ENCODE data around the gene NAXD.
"Not testable (repeated sequence)": the region's sequence is repeated elsewhere in the genome, so short reads cannot be mapped to it uniquely, and the experiment has no call there.

The NAXD gene

DNA sequence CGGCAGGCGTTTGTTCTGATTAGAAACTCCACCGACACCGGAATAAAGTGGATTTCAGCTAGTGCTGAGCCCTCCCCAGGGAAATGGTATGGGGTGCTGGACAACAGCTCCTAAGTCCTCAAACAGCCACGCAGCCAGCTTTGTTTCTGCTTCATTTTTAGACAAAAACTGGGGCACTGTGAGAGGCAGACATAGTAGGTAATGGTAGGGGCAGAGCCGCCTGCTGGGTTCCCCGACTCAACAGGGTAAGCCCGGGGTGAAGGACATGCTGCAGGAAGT, 50.8 kb downstream of the NAXD start:
- TF ChIP-seq, protein P1, sequence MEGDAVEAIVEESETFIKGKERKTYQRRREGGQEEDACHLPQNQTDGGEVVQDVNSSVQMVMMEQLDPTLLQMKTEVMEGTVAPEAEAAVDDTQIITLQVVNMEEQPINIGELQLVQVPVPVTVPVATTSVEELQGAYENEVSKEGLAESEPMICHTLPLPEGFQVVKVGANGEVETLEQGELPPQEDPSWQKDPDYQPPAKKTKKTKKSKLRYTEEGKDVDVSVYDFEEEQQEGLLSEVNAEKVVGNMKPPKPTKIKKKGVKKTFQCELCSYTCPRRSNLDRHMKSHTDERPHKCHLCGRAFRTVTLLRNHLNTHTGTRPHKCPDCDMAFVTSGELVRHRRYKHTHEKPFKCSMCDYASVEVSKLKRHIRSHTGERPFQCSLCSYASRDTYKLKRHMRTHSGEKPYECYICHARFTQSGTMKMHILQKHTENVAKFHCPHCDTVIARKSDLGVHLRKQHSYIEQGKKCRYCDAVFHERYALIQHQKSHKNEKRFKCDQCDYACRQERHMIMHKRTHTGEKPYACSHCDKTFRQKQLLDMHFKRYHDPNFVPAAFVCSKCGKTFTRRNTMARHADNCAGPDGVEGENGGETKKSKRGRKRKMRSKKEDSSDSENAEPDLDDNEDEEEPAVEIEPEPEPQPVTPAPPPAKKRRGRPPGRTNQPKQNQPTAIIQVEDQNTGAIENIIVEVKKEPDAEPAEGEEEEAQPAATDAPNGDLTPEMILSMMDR (IDR thresholded peaks at IDR 0.05; ENCODE audit: low read depth, low read length), result no peak
- no peak overlapping the region for H3K4me3 ChIP-seq (ENCODE audit: low read depth, low read length)

DNA sequence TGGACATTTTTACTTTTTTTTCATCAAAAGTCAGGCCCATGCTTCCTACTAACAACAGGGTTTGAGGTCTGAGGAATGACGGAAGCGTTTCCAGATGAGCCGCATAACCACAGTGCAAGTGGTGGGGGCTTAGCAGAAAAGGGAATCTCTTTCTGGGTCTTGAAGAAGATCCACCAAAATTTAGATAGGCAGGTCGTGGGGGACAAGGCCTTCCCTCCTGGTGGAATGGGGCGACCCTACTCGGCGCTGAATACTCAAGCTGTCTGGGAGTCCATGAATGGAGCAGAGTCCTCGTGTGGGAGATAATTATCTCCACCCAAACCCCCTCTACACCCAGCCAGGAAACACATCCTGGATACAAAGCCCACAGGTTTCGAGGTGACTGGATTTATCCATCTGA, 53.7 kb downstream of the NAXD start:
- TF ChIP-seq, protein P1 (IDR thresholded peaks at IDR 0.05; ENCODE audit: low read depth, low read length), result no peak
- no peak overlapping the region for H3K4me3 ChIP-seq (ENCODE audit: low read depth, low read length)

DNA sequence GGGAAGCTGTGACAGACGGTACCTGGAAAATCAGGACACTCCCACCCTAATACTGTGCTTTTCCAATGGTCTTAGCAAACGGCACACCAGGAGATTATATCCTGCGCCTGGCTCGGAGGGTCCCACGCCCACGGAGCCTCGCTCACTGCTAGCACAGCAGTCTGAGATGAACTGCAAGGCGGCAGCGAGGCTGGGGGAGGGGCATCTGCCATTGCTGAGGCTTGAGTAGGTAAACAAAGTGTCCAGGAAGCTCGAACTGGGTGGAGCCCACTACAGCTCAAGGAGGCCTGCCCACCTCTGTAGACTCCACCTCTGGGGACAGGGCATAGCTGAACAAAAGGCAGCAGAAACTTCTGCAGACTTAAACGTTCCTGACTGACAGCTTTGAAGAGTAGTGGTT, 54.5 kb downstream of the NAXD start:
- H3K4me3 ChIP-seq (ENCODE audit: low read depth, low read length), result not testable (repeated sequence)

DNA sequence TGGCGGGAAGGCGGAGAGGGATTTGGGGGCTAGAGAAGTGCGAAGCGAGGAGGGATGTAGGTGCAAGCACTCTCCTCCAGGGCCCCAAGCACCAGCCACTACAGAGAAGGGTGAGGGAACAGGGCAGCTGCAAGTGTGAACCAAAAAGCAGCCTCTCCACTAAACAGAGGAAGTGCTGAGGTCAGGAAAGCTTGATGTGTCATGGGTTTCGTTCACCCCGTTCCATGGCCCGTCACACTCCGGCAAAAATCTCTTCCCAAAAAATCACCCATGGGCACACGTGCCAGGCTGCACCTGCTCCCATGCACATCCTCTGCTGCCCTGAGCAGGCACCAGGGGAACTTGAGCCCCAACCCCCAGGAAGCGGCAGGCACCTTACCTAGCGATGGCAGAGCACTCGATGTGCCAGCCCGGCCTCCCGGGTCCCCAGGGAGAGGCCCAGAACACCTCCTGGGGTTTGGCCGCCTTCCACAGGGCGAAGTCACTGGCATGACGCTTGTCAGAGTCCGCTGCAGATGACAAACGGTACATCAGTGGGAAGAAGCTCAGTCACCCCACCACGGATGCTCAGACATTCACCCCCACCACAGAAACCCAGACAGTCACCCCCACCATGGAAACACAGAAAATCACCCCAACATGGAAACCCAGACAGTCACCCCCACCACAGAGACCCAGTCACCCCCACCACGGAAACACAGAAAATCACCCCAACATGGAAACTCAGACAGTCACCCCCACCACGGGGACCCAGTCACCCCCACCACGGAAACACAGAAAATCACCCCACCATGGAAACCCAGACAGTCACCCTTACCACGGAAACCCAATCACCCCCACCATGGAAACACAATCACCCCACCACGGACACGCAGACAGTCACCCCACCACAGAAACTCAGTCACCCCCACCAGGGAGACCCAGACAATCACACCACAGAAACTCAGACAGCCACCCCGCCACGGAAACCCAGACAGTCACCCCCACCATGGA, 61.5 kb downstream of the NAXD start:
- H3K4me3 ChIP-seq (ENCODE audit: low read depth, low read length), result no peak overlapping the region
- TF ChIP-seq, protein P1 (IDR thresholded peaks at IDR 0.05; ENCODE audit: low read depth, low read length), result no peak

DNA sequence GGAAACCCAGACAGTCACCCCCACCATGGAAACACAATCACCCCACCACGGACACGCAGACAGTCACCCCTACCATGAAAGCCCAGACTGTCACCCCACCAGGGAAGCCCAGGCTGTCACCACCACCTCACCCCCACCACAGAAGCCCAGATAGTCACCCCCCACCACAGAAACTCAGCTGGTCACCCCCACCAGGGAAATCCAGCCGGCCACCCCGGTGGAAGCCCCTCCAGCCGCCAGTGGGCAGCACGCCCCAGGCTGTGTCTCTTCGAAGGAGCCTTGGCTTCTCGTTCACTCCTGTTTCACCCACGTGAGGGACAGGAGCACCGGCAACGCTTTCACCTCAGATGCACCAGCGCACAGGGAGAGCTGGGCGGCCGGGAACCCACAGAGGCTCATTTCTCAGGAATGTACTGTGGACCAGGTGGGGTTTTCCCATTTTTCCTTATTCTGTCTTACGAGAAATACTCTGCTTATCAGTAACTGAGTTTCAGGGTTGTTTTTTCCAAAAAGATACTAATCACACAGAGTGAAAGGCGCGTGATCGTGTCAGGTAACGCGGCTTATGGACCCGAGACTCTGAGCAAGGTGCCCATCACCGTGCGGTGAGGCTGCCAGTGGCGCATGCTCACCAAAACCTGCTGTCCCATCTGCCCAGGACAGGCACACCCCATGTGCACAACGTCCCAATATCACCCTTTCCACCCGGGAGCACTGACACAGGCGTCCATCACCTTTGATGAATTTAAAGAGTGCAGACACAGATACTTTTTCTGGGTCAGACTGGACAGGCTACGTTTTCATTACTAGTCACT, 62.6 kb downstream of the NAXD start:
- TF ChIP-seq, protein P1 (IDR thresholded peaks at IDR 0.05; ENCODE audit: low read depth, low read length), result no peak
- H3K4me3 ChIP-seq (ENCODE audit: low read depth, low read length), result no peak overlapping the region

DNA sequence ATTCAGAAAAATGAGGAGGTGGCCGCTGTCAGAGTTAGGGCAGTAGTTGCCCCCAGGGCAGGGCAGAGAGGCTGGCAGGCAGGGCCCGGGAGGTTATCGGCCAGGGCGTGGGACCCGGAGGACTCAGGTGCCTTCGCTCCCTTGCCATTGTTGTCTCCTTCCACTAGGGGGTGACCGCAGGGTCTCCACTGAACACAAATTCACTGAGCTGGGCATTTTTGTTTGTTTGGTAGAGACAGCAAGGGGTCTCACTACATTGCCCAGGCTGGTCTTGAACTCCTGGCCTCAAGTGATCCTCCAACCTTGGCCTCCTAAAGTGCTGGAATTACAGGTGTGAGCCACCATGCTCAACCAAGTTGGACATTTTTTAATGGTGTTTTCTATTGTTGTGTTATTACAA, 65.5 kb downstream of the NAXD start:
- TF ChIP-seq, protein P1 (IDR thresholded peaks at IDR 0.05; ENCODE audit: low read depth, low read length), result peak; percentile 43
- no peak overlapping the region for H3K4me3 ChIP-seq (ENCODE audit: low read depth, low read length)

DNA sequence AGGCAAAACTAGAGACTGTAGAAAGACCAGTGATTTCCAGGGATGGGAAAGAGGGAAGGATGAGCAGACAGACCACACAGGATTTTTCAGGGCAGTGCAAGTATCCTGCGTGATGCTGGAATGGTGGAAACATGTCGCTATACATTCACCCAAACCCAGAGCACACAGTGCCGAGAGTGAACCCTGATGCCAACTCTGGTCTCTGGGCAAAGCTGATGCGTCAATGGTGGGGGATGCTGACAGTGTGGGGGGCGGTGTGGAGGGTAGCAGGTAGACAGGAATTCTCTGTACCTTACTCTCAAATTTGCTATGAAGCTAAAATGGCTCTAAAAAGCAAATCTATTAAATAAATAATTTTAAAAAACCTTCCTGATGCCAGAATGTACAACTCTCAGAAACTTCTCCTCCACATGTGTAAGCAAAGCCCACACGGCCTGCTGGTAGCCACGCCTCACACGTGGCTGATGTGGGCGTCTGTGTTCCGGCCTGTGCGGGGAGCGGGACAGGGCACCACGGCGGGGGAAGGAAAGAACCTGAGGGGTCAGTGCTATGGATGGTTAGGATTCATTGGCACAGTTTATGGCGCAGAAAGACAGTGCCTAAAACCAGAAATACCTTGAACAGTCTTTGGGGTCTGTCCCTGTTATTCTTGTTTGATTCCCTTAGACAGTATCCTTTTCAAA, 66.7 kb downstream of the NAXD start:
- H3K4me3 ChIP-seq (ENCODE audit: low read depth, low read length), result no peak overlapping the region
- TF ChIP-seq, protein P1 (IDR thresholded peaks at IDR 0.05; ENCODE audit: low read depth, low read length), result no peak

Measured in WI38 (cell line).